ENCODE results near the gene ABT1. TPM values are rescaled to one million over a fixed set of nuclear protein-coding genes. Genes with fewer than 3 reads are reported as not detected.

Gene ABT1
- total and polyA plus RNA-seq, 2 experiments from 2014 or later = 25.7 to 29.1 TPM

- TF ChIP-seq, protein P1, sequence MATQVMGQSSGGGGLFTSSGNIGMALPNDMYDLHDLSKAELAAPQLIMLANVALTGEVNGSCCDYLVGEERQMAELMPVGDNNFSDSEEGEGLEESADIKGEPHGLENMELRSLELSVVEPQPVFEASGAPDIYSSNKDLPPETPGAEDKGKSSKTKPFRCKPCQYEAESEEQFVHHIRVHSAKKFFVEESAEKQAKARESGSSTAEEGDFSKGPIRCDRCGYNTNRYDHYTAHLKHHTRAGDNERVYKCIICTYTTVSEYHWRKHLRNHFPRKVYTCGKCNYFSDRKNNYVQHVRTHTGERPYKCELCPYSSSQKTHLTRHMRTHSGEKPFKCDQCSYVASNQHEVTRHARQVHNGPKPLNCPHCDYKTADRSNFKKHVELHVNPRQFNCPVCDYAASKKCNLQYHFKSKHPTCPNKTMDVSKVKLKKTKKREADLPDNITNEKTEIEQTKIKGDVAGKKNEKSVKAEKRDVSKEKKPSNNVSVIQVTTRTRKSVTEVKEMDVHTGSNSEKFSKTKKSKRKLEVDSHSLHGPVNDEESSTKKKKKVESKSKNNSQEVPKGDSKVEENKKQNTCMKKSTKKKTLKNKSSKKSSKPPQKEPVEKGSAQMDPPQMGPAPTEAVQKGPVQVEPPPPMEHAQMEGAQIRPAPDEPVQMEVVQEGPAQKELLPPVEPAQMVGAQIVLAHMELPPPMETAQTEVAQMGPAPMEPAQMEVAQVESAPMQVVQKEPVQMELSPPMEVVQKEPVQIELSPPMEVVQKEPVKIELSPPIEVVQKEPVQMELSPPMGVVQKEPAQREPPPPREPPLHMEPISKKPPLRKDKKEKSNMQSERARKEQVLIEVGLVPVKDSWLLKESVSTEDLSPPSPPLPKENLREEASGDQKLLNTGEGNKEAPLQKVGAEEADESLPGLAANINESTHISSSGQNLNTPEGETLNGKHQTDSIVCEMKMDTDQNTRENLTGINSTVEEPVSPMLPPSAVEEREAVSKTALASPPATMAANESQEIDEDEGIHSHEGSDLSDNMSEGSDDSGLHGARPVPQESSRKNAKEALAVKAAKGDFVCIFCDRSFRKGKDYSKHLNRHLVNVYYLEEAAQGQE (IDR thresholded peaks at IDR 0.05; ENCODE audit: unreplicated experiment) = no peak
- TF ChIP-seq CREB1 (CRISPR knock-in tag; IDR thresholded peaks at IDR 0.05; ENCODE audit: low read depth) = no peak
- no peak for TF ChIP-seq ZNF114 (CRISPR knock-in tag; IDR thresholded peaks at IDR 0.05)
- TF ChIP-seq JUNB (IDR thresholded peaks at IDR 0.05; ENCODE audit: unreplicated experiment) = no peak
- TF ChIP-seq EZH2phosphoT487 (IDR thresholded peaks at IDR 0.05; ENCODE audit: unreplicated experiment) = no peak
- no peak for TF ChIP-seq STAT1 (IDR thresholded peaks at IDR 0.05; ENCODE audit: unreplicated experiment)
Measured at GRCh38 chr6:26613689-26614683, 17.2 kb downstream of the ABT1 start (continued).

DNA sequence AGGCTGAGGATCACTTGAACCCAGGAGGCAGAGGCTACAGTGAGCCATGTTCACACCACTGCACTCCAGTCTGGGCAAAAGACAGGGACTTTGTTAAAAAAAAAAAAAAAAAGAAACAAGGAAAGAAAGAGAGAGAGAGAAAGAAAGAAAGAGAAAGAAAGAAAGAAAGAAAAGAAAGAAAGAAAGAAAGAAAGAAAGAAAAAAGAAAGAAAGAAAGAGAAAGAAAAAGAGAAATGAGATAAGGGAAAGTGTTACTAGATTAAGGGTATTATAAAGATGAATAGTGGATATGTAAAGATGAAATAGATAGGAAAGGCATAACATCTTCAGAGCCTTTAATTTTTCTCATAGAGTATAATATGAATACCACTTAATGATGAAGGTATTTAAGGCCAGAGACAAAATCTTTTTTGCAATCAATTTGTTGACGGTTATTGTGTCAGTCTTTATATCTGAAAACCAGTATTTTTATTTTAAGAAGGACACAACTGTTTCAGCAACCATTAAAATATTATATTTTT lies 26.6 kb downstream of the ABT1 start:
- no peaks in the 10 kb centered on the region for H3K4me1 ChIP-seq (ENCODE audit: insufficient read depth)
- no peak overlapping the region for H3K27ac ChIP-seq (ENCODE audit: low read depth)
- Mint-ChIP-seq H3K27ac (no peak overlapping the region), H3K27me3 (ENCODE audit: insufficient read depth, low read depth, poor library complexity) (no peaks in the 10 kb centered on the region), H3K4me1 (no peaks in the 10 kb centered on the region), H3K4me3 (no peak overlapping the region), H3K36me3 (ENCODE audit: low read depth) (no peaks in the 10 kb centered on the region), H3K9me3 (peaks cover 18% of the 10 kb centered on the region)
- no peak overlapping the region for H3K4me2 ChIP-seq
- no peaks in the 10 kb centered on the region for H3K79me2 ChIP-seq (replicated peaks; ENCODE audit: insufficient read depth)
- H3K4me3 ChIP-seq = no peak overlapping the region
- H3K36me3 ChIP-seq (ENCODE audit: insufficient read depth) = no peaks in the 10 kb centered on the region
- H3F3A ChIP-seq (replicated peaks; ENCODE audit: low read depth) = no peaks in the 10 kb centered on the region
- H4K20me1 ChIP-seq (replicated peaks; ENCODE audit: insufficient read depth) = no peaks in the 10 kb centered on the region
- DNase-seq (ENCODE audit: low spot score) (no peak), ATAC-seq (no peak)
- H3K9me2 ChIP-seq (ENCODE audit: insufficient read depth) = no peaks in the 10 kb centered on the region
- H3K27me3 ChIP-seq (ENCODE audit: insufficient read depth) = no peaks in the 10 kb centered on the region
- no peak overlapping the region for H2AFZ ChIP-seq
- TF ChIP-seq NANOG (IDR thresholded peaks at IDR 0.05; ENCODE audit: borderline replicate concordance) (no peak), POLR2AphosphoS5 (IDR thresholded peaks at IDR 0.05; ENCODE audit: low read depth) (no peak), STAT1 (IDR thresholded peaks at IDR 0.05; ENCODE audit: unreplicated experiment) (no peak), ZNF462 (CRISPR knock-in tag; IDR thresholded peaks at IDR 0.05) (no peak), EZH2phosphoT487 (IDR thresholded peaks at IDR 0.05; ENCODE audit: unreplicated experiment) (no peak), JUNB (IDR thresholded peaks at IDR 0.05; ENCODE audit: unreplicated experiment) (no peak)
- TF ChIP-seq, protein P2, sequence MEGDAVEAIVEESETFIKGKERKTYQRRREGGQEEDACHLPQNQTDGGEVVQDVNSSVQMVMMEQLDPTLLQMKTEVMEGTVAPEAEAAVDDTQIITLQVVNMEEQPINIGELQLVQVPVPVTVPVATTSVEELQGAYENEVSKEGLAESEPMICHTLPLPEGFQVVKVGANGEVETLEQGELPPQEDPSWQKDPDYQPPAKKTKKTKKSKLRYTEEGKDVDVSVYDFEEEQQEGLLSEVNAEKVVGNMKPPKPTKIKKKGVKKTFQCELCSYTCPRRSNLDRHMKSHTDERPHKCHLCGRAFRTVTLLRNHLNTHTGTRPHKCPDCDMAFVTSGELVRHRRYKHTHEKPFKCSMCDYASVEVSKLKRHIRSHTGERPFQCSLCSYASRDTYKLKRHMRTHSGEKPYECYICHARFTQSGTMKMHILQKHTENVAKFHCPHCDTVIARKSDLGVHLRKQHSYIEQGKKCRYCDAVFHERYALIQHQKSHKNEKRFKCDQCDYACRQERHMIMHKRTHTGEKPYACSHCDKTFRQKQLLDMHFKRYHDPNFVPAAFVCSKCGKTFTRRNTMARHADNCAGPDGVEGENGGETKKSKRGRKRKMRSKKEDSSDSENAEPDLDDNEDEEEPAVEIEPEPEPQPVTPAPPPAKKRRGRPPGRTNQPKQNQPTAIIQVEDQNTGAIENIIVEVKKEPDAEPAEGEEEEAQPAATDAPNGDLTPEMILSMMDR (conservative IDR thresholded peaks at IDR 0.05; ENCODE audit: low read depth in 2 of 2) = no peak
